Prostate gland (tissue), 2 donors: ENCODE data around the gene ACVR2A. TPM values are rescaled to one million over a fixed set of nuclear protein-coding genes. Genes with fewer than 3 reads are reported as not detected.

Source experiments
- DNase-seq: peaks from one replicate; pipeline ENCODE4 v3.0.0-alpha.2; 2019; ENCODE audit warnings: low spot score
- H3K27ac ChIP-seq, 2 donors: fragments of 200-600 bp; sonication (generic); 2 replicates each; pipeline ENCODE4 v1.5.1; 2017 to 2019
- H3K27me3 ChIP-seq: fragments of 200-600 bp; sonication (generic); replicated peaks from 2 replicates; pipeline ENCODE4 v1.5.1; 2019; ENCODE audit not compliant: insufficient read depth
- H3K36me3 ChIP-seq, 2 donors: fragments of 200-600 bp; sonication (generic); 1 replicate in 1 of 2; 2 replicates in 1 of 2; pipeline versions ENCODE4 v1.5.1 to v1.8.1; 2017 to 2019
- H3K4me1 ChIP-seq: fragments of 200-600 bp; sonication (generic); replicated peaks from 2 replicates; pipeline ENCODE4 v1.5.1; 2019
- H3K4me3 ChIP-seq, 2 donors: fragments of 200-600 bp; sonication (generic); 2 replicates each; pipeline ENCODE4 v1.5.1; 2017 to 2019
- H3K9me3 ChIP-seq: fragments of 200-600 bp; sonication (generic); 2 replicates; pipeline ENCODE4 v1.5.1; 2017
- POLR2A ChIP-seq: fragments of 450-650 bp; IDR thresholded peaks from one replicate; pipeline ENCODE4 v1.6.1; 2016; ENCODE audit warnings: antibody characterized with exemption, mild to moderate bottlenecking
- POLR2AphosphoS5 ChIP-seq: sonication (generic); formaldehyde crosslinking; IDR thresholded peaks from one replicate; pipeline ENCODE4 v1.6.1; 2017; ENCODE audit warnings: antibody characterized with exemption
- WGBS: methylation state at CpG from one replicate; pipeline ENCODE4 v1.1.5; 2018; 5-methylcytosine and 5-hydroxymethylcytosine counted together
- intact Hi-C: fragments of 100-400 bp; cut with DNase I; formaldehyde crosslinking; loops from one replicate; pipeline ENCODE4 v1.14.2; 2022
- total RNA-seq, 2 donors: library from RNA; depleted of rRNA; stranded (reverse); fragments of >200 nt; gene quantifications; one replicate each; pipeline ENCODE4 v1.1.0, GENCODE V29; 2016
- TF ChIP-seq, protein P1 (sequence below), 4 experiments: fragments of 200-600 bp in 2 of 4; fragments of 450-650 bp in 2 of 4; sonication (generic) in 2 of 4; IDR thresholded peaks; 1 replicate in 3 of 4; 2 replicates in 1 of 4; pipeline ENCODE4 v1.5.1; 2016 to 2019; ENCODE audit warnings: antibody characterized with exemption in 4 of 4, mild to moderate bottlenecking in 2 of 4, moderate library complexity in 2 of 4

ACVR2A gene
- total RNA-seq, 2 donors from 2014 or later = 18.3 to 25.8 TPM

DNA sequence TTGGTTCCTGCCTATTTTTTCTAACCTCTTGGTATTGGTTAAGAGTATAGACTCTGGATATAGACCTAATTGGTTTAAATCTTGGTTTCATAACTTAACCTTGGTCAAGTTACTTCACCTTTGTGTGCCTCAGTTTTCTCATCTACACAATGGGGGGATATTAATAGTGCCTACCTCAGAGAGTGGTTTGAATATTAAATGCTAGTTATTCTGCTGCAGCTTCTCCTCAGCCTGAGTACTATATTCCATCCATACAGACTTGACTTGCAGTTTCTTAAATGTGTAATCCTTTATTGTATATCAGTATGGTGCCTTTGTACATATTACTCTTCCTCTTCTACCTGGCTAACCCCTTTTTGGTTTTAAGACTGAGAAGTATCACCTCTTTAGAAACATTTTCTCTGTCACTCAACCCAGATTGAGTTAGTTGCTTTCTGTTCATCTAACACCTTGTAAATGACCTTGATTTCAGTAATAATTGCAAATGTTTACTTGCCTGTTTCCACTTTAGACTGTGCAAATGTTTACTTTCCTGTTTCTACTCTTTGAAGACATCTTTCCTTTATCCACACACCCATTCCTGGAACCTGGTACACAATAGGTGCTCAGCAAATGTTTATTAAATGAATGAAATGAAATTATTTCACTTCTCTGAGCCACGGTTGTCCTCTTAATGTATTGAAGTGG is 6.6 kb downstream of the ACVR2A start:
- Histone ChIP-seq H3K9me3 (no peaks in the 10 kb centered on the region), H3K36me3 (no peaks in the 10 kb centered on the region), H3K4me1 (no peaks in the 10 kb centered on the region), H3K4me3 (no peak overlapping the region), H3K27ac (no peak overlapping the region), H3K27me3 (no peaks in the 10 kb centered on the region)
- intact Hi-C loops = no loop called here
- WGBS = 60% methylated on average over 1 of the region's 1 CpG
- no peak for DNase-seq
- TF ChIP-seq, protein P1, sequence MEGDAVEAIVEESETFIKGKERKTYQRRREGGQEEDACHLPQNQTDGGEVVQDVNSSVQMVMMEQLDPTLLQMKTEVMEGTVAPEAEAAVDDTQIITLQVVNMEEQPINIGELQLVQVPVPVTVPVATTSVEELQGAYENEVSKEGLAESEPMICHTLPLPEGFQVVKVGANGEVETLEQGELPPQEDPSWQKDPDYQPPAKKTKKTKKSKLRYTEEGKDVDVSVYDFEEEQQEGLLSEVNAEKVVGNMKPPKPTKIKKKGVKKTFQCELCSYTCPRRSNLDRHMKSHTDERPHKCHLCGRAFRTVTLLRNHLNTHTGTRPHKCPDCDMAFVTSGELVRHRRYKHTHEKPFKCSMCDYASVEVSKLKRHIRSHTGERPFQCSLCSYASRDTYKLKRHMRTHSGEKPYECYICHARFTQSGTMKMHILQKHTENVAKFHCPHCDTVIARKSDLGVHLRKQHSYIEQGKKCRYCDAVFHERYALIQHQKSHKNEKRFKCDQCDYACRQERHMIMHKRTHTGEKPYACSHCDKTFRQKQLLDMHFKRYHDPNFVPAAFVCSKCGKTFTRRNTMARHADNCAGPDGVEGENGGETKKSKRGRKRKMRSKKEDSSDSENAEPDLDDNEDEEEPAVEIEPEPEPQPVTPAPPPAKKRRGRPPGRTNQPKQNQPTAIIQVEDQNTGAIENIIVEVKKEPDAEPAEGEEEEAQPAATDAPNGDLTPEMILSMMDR (IDR thresholded peaks at IDR 0.05) = no peak

DNA sequence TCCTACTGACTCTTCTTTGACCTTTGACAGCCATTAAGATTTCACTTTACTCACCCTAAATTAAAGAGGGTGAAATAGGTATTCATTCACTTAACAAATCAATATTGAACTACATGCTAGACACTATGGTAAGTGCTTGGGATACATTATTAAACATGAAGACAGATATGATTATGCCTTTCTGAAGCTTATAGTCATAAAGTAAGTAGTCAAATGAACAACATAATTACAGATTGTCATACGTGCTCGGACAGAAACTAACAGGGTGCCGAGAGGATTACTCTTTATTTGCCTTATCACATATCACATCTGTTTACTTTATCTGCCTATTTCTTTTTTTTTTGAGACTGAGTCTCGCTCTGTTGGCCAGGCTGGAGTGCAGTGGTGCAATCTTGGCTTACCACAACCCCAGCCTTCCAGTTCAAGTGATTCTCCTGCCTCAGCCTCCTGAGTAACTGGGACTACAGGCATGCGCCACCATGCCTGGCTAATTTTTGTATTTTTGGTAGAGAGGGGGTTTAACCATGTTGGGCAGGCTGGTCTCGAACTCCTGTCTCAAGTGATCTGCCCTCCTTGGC is 9.8 kb downstream of the ACVR2A start:
- no peak for TF ChIP-seq POLR2AphosphoS5
- Histone ChIP-seq H3K9me3 (no peaks in the 10 kb centered on the region), H3K4me3 (no peak overlapping the region), H3K36me3 (no peaks in the 10 kb centered on the region), H3K27ac (no peak overlapping the region), H3K4me1 (no peaks in the 10 kb centered on the region), H3K27me3 (no peaks in the 10 kb centered on the region)
- no peak for DNase-seq
- WGBS = 60% methylated on average over 6 of the region's 6 CpGs
- intact Hi-C loops = no loop called here

DNA sequence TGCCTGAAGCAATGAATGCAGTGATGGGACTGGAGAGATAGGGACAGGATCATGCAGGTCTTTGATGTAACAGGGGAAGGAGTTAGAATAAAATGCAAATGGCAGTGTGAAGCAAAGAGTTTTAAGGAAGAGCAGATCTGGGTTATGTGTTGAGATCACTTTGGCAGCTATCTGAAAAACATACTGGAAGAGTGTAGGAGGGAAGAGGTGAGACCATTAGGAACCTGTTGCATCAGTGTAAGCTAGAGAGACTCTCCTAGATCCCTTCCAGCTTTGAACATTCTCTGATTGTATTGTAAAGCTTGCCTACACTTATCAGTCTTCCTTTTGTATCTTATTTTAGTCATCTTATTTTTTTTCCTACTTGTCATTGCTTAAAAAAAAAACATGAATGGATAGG is 10.5 kb downstream of the ACVR2A start:
- Histone ChIP-seq H3K27ac (no peak overlapping the region), H3K4me3 (no peak overlapping the region), H3K4me1 (no peaks in the 10 kb centered on the region), H3K9me3 (no peaks in the 10 kb centered on the region), H3K36me3 (no peaks in the 10 kb centered on the region), H3K27me3 (no peaks in the 10 kb centered on the region)
- intact Hi-C loops = no loop called here
- DNase-seq = no peak
- TF ChIP-seq, protein P1 (IDR thresholded peaks at IDR 0.05) = no peak
- TF ChIP-seq POLR2A (no peak), POLR2AphosphoS5 (no peak)

DNA sequence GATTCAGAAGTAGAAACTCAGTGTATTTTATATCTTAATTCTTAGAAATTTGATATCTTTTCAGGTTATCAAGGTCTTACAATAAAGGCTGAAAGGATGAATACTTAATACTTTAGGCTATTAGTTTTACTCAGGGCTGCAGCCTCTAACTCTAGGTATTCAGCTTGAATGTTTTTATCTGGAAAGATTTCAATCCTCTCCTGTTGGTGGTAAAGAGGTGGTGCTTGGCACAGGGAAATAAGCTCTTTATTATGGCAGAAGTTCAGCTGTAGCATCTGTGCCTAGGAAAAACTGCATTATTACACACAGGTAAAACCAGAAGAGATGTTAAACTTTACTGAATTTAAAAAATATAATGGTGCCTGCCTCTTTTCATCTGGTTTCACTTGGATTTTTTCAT is 11.1 kb downstream of the ACVR2A start:
- no peak for DNase-seq
- H3K27me3 ChIP-seq = no peaks in the 10 kb centered on the region
- no peaks in the 10 kb centered on the region for H3K9me3 ChIP-seq
- no peak overlapping the region for H3K4me3 ChIP-seq
- H3K27ac ChIP-seq = no peak overlapping the region
- TF ChIP-seq, protein P1 (IDR thresholded peaks at IDR 0.05) = no peak
- no peak for TF ChIP-seq POLR2A
- TF ChIP-seq POLR2AphosphoS5 = no peak
- H3K36me3 ChIP-seq = no peaks in the 10 kb centered on the region
- H3K4me1 ChIP-seq = no peaks in the 10 kb centered on the region
- intact Hi-C loops = no loop called here

DNA sequence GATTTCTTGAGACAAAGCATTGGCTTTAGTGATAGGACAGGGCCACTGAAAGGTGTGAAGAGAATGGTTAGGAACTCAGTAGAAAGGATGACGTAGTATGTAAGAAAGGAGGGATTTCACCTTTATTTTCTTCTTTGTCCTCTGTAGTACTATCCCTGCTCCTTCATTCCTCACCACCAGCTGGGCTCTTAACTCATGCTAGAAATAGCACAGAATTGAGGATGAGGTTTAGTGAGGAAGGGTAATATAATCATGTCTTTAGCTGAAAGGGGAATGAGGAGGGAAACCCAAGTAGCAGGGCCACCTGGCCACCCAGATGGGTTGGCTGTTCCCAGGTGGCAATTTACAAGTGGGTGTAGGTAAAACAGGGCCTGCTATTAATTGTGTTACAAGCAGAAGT is 15.2 kb downstream of the ACVR2A start:
- Histone ChIP-seq H3K9me3 (no peaks in the 10 kb centered on the region), H3K36me3 (no peaks in the 10 kb centered on the region), H3K27ac (no peak overlapping the region), H3K4me1 (no peaks in the 10 kb centered on the region), H3K27me3 (no peaks in the 10 kb centered on the region), H3K4me3 (no peak overlapping the region)
- DNase-seq = no peak
- intact Hi-C loops = no loop called here
- TF ChIP-seq POLR2AphosphoS5 = no peak
- no peak for TF ChIP-seq POLR2A
- TF ChIP-seq, protein P1 (IDR thresholded peaks at IDR 0.05) = no peak
- WGBS = 94% methylated on average over 1 of the region's 1 CpG
